T-helper 1 cell treated with Interleukin-12 subunit alpha and Interleukin-12 subunit beta and Interleukin-4 antibody, amounts not matched to agents 30 ng/mL and 1 ng/mL, for 36 hours (primary cell): Measurements from ENCODE around the gene RUFY4. TPM values are rescaled to one million over a fixed set of nuclear protein-coding genes. Genes with fewer than 3 reads are reported as not detected.
"Not testable (repeated sequence)": the region's sequence is repeated elsewhere in the genome, so short reads cannot be mapped to it uniquely, and the experiment has no call there.

Source experiments
- intact Hi-C: fragments of 100-400 bp; cut with micrococcal nuclease; formaldehyde crosslinking; loops from one replicate; pipeline ENCODE4 v1.15.1; 2024
- total RNA-seq: library from RNA; stranded (reverse); gene quantifications from 2 replicates; pipeline ENCODE4 v1.2.3, GENCODE V29; 2022

RUFY4 gene
- total RNA-seq, 1 donor from 2014 or later: 3.3 TPM

- intact Hi-C loops: no loop called here
Measured at GRCh38 chr2:218081695-218082094, 12.6 kb downstream of the RUFY4 start.

- intact Hi-C loops: no loop called here
Measured at GRCh38 chr2:218082586-218083351, 13.7 kb downstream of the RUFY4 start.

- intact Hi-C loops: no loop called here
Measured at GRCh38 chr2:218083352-218083676, 14.3 kb downstream of the RUFY4 start.

GRCh38 chr2:218086478-218086877 lies 17.4 kb downstream of the RUFY4 start:
- intact Hi-C loops: no loop called here

GRCh38 chr2:218089259-218089658 lies 20.2 kb downstream of the RUFY4 start:
- intact Hi-C loops: no loop called here

GRCh38 chr2:218091746-218092145 lies 22.7 kb downstream of the RUFY4 start:
- intact Hi-C loops: no loop called here

GRCh38 chr2:218093879-218094278 lies 24.8 kb downstream of the RUFY4 start:
- intact Hi-C loops: no loop called here

GRCh38 chr2:218095853-218096252 lies 26.8 kb downstream of the RUFY4 start:
- intact Hi-C loops: no loop called here

GRCh38 chr2:218097975-218098374 lies 28.9 kb downstream of the RUFY4 start:
- intact Hi-C loops: no loop called here

GRCh38 chr2:218108834-218109233 lies 39.8 kb downstream of the RUFY4 start:
- intact Hi-C loops: not testable (repeated sequence)

GRCh38 chr2:218121789-218122188 lies 52.7 kb downstream of the RUFY4 start:
- intact Hi-C loops: not testable (repeated sequence)

GRCh38 chr2:218122286-218122685 lies 53.2 kb downstream of the RUFY4 start:
- intact Hi-C loops: not testable (repeated sequence)

- intact Hi-C loops: no loop called here
Measured at GRCh38 chr2:218123986-218124385, 54.9 kb downstream of the RUFY4 start.

- intact Hi-C loops: no loop called here
Measured at GRCh38 chr2:218125095-218125494, 56.0 kb downstream of the RUFY4 start.

GRCh38 chr2:218125626-218126080 lies 56.6 kb downstream of the RUFY4 start, which contains the start of gene CXCR2:
CXCR2 (plus strand) TSS chr2:218126028; CDS start chr2:218134802, 8,774 bp downstream.
- intact Hi-C loops: no loop called here

- intact Hi-C loops: no loop called here
Measured at GRCh38 chr2:218127929-218128455, 58.9 kb downstream of the RUFY4 start.

GRCh38 chr2:218128781-218129457 lies 59.9 kb downstream of the RUFY4 start:
- intact Hi-C loops: no loop called here

- intact Hi-C loops: no loop called here
Measured at GRCh38 chr2:218129458-218130135, 60.5 kb downstream of the RUFY4 start.

GRCh38 chr2:218130377-218130776 lies 61.3 kb downstream of the RUFY4 start:
- intact Hi-C loops: no loop called here

- intact Hi-C loops: no loop called here
Measured at GRCh38 chr2:218130822-218131221, 61.8 kb downstream of the RUFY4 start.

- intact Hi-C loops: no loop called here
Measured at GRCh38 chr2:218137514-218137913, 68.5 kb downstream of the RUFY4 start.

- intact Hi-C loops: no loop called here
Measured at GRCh38 chr2:218138047-218138446, 69.0 kb downstream of the RUFY4 start.
